Measurements from ENCODE around the gene NQO2. TPM values are rescaled to one million over a fixed set of nuclear protein-coding genes. Genes with fewer than 3 reads are reported as not detected.

The NQO2 gene
- total and polyA plus RNA-seq, 2 of the 13 experiments (the other 11 are each of a cell fraction or from before 2014, with no cell fraction given): 32.2 to 56.5 TPM

GRCh38 chr6:2970753-2971419, 28.8 kb upstream of the NQO2 start (continued):
- TF ChIP-seq HBP1 (CRISPR knock-in tag; IDR thresholded peaks at IDR 0.05; ENCODE audit: low read depth): no peak
- TF ChIP-seq ZNF503 (CRISPR knock-in tag; IDR thresholded peaks at IDR 0.05): no peak
- TF ChIP-seq MTF1 (CRISPR knock-in tag; IDR thresholded peaks at IDR 0.05): no peak
- no peak for TF ChIP-seq ZBTB33 (CRISPR knock-in tag; IDR thresholded peaks at IDR 0.05)
- TF ChIP-seq NCOA2 (CRISPR knock-in tag; IDR thresholded peaks at IDR 0.05): no peak
- no peak for TF ChIP-seq ZFP91 (CRISPR knock-in tag; IDR thresholded peaks at IDR 0.05; ENCODE audit: borderline replicate concordance)
- no peak for TF ChIP-seq AHDC1 (CRISPR knock-in tag; IDR thresholded peaks at IDR 0.05; ENCODE audit: borderline replicate concordance)
